Measurements from ENCODE around the gene NPTN.

GRCh38 chr15:73655724-73656123, 22.5 kb upstream of the NPTN start:
- TF ChIP-seq POLR2A (IDR thresholded peaks at IDR 0.05; ENCODE audit: extremely low read depth, insufficient read length), result no peak
- TF ChIP-seq, protein P1, sequence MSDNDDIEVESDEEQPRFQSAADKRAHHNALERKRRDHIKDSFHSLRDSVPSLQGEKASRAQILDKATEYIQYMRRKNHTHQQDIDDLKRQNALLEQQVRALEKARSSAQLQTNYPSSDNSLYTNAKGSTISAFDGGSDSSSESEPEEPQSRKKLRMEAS (IDR thresholded peaks at IDR 0.05; ENCODE audit: low read depth, low read length), result no peak

Data from NB4 (cell line).